PC-9 (cell line): Measurements from ENCODE around the gene CTAGE1. TPM values are rescaled to one million over a fixed set of nuclear protein-coding genes. Genes with fewer than 3 reads are reported as not detected.

ENCODE experiments used
- BruUV-seq: library from RNA; stranded (reverse); fragments of 400-500 nt; replicated peaks from 2 replicates; lab custom pipeline; 2021; lab: Mats Ljungman, UMichigan
- CTCF ChIA-PET: fragments of 300-600 bp; sonication (Branson Sonifier 250); formaldehyde crosslinking; loops from one replicate; lab custom pipeline; 2022; ENCODE audit warnings: antibody characterized with exemption; lab: Charles Lee
- POLR2A ChIA-PET: fragments of 300-600 bp; sonication (Branson Sonifier 250); formaldehyde crosslinking; loops from one replicate; lab custom pipeline; 2022; ENCODE audit warnings: antibody characterized with exemption; ENCODE audit not compliant: unreplicated experiment; lab: Charles Lee
- DNase-seq, 2 experiments: peaks; one replicate each; pipeline versions ENCODE4 v3.0.0 to v3.0.0-alpha.2; 2015 to 2022; ENCODE audit warnings: mixed read lengths in 1 of 2
- H2AFZ ChIP-seq: fragments of 200-600 bp; sonication (generic); 2 replicates; pipeline ENCODE4 v1.8.1; 2017; ENCODE audit warnings: antibody characterized with exemption
- H3F3A ChIP-seq: fragments of 200-600 bp; sonication (generic); 2 replicates; pipeline ENCODE4 v1.8.1; 2017; ENCODE audit warnings: antibody characterized with exemption, mild to moderate bottlenecking, low read depth; ENCODE audit not compliant: insufficient read depth
- H3K27ac ChIP-seq: fragments of 200-600 bp; sonication (generic); 2 replicates; pipeline ENCODE4 v1.6.1; 2016; ENCODE audit warnings: mixed run types
- H3K27me3 ChIP-seq: fragments of 200-600 bp; sonication (generic); 2 replicates; pipeline ENCODE4 v1.6.1; 2016; ENCODE audit warnings: low read depth, mixed run types; ENCODE audit not compliant: insufficient read depth
- H3K36me3 ChIP-seq: fragments of 200-600 bp; sonication (generic); 2 replicates; pipeline ENCODE4 v1.6.1; 2016; ENCODE audit warnings: low read depth, mixed run types
- H3K4me1 ChIP-seq: fragments of 200-600 bp; sonication (generic); replicated peaks from 2 replicates; pipeline ENCODE4 v1.6.1; 2016; ENCODE audit warnings: mixed run types; ENCODE audit not compliant: insufficient read depth
- H3K4me2 ChIP-seq: fragments of 200-600 bp; sonication (generic); 2 replicates; pipeline ENCODE4 v1.6.1; 2017; ENCODE audit warnings: mixed run types
- H3K4me3 ChIP-seq: fragments of 200-600 bp; sonication (generic); 2 replicates; pipeline ENCODE4 v1.6.1; 2016; ENCODE audit warnings: mixed run types
- H3K79me2 ChIP-seq: fragments of 200-600 bp; sonication (generic); 2 replicates; pipeline ENCODE4 v1.6.1; 2017; ENCODE audit warnings: low read depth, mixed run types
- H3K9me2 ChIP-seq: fragments of 200-600 bp; sonication (generic); 2 replicates; pipeline ENCODE4 v1.8.1; 2017; ENCODE audit warnings: mild to moderate bottlenecking; ENCODE audit not compliant: insufficient read depth
- H3K9me3 ChIP-seq: fragments of 200-600 bp; sonication (generic); 2 replicates; pipeline ENCODE4 v1.8.1; 2016; ENCODE audit warnings: low read depth; ENCODE audit not compliant: insufficient read depth
- H4K20me1 ChIP-seq: fragments of 200-600 bp; sonication (generic); 2 replicates; pipeline ENCODE4 v1.8.1; 2017; ENCODE audit not compliant: insufficient read depth
- EZH2 ChIP-seq: fragments of 200-600 bp; sonication (generic); IDR thresholded peaks from 2 replicates; pipeline ENCODE4 v1.8.0; 2017; ENCODE audit warnings: antibody characterized with exemption, low read depth
- intact Hi-C: fragments of 100-400 bp; cut with micrococcal nuclease; formaldehyde crosslinking; loops from one replicate; pipeline ENCODE4 v1.10.0; 2022; ENCODE audit not compliant: unreplicated experiment
- total RNA-seq: library from RNA; stranded (reverse); gene quantifications from 2 replicates; pipeline ENCODE4 v1.2.3, GENCODE V29; 2021
- TF ChIP-seq, protein P1 (sequence below): fragments of 200-600 bp; sonication (generic); conservative IDR thresholded peaks from 2 replicates; pipeline ENCODE4 v1.6.1; 2017; ENCODE audit warnings: mixed run types, antibody characterized with exemption, mild to moderate bottlenecking, moderate library complexity

CTAGE1 gene
- total RNA-seq, 1 experiment from 2014 or later, result not detected

DNA sequence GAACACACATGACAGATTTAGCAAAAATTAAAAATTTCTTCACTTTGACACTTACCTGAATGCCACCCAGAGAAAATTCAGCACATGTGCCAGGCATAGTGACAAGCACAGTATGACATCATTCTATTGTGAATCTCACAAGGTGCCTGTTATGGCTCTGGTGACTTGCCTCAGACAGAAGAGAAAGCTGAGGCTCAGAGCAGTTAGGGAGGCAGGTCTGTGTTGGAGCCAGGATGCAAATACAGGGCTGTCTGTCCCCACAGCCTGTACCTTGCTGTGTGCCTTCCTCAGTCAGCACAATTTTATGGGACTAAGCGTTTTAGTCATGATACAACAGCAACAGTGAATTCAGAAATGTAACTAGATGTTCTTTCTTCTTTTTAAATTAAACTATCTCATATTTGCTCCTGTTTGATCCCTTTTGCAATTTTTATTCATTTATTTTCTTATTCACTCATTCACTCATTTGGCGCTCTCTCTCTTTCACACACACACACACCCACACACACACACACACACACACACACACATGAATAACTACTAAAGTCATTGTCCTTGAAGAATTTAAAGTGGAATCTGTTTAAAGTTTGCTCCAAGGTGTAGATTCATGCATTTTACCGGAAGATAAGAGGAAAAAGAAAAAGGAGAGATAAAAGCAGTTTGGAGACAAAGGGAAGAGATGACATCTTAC lies 37.9 kb upstream of the CTAGE1 start:
- Histone ChIP-seq H3K4me2 (no peak overlapping the region), H3K4me3 (no peak overlapping the region), H3K9me2 (no peaks in the 10 kb centered on the region), H3K36me3 (no peaks in the 10 kb centered on the region), H2AFZ (no peak overlapping the region), H3K9me3 (no peaks in the 10 kb centered on the region), H4K20me1 (no peaks in the 10 kb centered on the region), H3K79me2 (no peaks in the 10 kb centered on the region), H3K27ac (no peak overlapping the region), H3K4me1 (peaks cover 10% of the 10 kb centered on the region; the same call in 1 of the 2 replicates), H3K27me3 (no peaks in the 10 kb centered on the region), H3F3A (0 out of 2 replicates have a peak, but pooled peaks cover 3% of the 10 kb centered on the region)
- ChIA-PET POLR2A (no interaction called here), CTCF (no interaction called here)
- no peak for DNase-seq
- intact Hi-C loops, result no loop called here
- TF ChIP-seq, protein P1, sequence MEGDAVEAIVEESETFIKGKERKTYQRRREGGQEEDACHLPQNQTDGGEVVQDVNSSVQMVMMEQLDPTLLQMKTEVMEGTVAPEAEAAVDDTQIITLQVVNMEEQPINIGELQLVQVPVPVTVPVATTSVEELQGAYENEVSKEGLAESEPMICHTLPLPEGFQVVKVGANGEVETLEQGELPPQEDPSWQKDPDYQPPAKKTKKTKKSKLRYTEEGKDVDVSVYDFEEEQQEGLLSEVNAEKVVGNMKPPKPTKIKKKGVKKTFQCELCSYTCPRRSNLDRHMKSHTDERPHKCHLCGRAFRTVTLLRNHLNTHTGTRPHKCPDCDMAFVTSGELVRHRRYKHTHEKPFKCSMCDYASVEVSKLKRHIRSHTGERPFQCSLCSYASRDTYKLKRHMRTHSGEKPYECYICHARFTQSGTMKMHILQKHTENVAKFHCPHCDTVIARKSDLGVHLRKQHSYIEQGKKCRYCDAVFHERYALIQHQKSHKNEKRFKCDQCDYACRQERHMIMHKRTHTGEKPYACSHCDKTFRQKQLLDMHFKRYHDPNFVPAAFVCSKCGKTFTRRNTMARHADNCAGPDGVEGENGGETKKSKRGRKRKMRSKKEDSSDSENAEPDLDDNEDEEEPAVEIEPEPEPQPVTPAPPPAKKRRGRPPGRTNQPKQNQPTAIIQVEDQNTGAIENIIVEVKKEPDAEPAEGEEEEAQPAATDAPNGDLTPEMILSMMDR, result no peak
- no peak for TF ChIP-seq EZH2
- no TSS peak for BruUV-seq

DNA sequence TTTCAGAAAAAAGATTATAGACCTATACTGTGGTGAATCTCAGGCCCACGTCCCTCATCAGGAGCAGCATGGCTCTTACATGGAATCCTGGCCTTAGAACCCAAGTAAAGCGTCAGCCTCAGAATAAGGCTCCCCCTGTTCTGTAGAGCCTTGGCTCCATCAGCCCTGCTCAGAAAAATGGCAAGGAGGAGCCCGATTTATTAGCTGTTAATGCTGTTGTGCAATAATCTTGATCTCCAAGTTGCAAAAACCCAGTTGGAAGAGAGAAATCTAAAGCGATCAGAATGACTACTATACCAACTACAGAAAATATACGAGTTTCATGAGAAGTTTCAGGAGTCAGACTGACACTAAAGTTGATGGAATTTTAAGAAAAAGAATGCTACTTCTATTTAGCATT lies 35.6 kb upstream of the CTAGE1 start:
- Histone ChIP-seq H3K4me2 (no peak overlapping the region), H3K4me3 (no peak overlapping the region), H3K36me3 (no peaks in the 10 kb centered on the region), H3K4me1 (peaks cover 10% of the 10 kb centered on the region; the same call in 1 of the 2 replicates), H3K9me3 (no peaks in the 10 kb centered on the region), H2AFZ (no peak overlapping the region), H4K20me1 (no peaks in the 10 kb centered on the region), H3K27ac (no peak overlapping the region), H3K9me2 (no peaks in the 10 kb centered on the region), H3K79me2 (no peaks in the 10 kb centered on the region), H3K27me3 (no peaks in the 10 kb centered on the region), H3F3A (0 out of 2 replicates have a peak, but pooled peaks cover 3% of the 10 kb centered on the region)
- TF ChIP-seq EZH2, result no peak
- TF ChIP-seq, protein P1, result no peak
- ChIA-PET POLR2A (no interaction called here), CTCF (no interaction called here)
- intact Hi-C loops, result no loop called here
- BruUV-seq, result no TSS peak
- no peak for DNase-seq

DNA sequence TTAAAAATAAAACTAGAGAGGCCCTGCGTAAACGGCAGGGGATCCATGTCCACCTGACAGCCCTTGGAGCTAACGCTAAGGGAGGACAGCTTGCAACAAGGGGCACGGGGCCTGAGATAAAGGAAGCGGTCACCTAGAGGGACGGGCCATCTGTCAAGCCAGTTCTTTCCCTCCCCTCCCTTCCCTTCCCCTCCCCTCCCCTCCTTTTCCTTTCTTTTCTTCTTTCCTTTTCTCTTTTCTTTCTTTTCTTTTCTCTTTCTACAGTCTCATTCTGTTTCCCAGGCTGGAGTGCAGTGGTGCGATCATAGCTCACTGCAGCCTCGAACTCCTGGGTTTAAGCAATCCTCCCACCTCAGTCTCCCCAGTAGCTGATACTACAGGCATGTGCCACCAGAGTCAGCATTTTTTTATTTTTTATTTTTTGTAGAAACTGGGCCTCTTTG lies 34.5 kb upstream of the CTAGE1 start:
- peaks cover 10% of the 10 kb centered on the region; the same call in 1 of the 2 replicates for H3K4me1 ChIP-seq
- H3K9me3 ChIP-seq, result no peaks in the 10 kb centered on the region
- ChIA-PET POLR2A (no interaction called here), CTCF (interaction anchor here (0.5 kb wide), 1 partner anchor 128 kb away, joined by 3 read pairs; no protein-coding TSS in a partner anchor)
- no peak overlapping the region for H2AFZ ChIP-seq
- peak overlapping the region; percentile 26; the same call in 1 of the 2 replicates for H3K4me2 ChIP-seq
- H3K4me3 ChIP-seq, result no peak overlapping the region
- DNase-seq, result no peak
- no peak overlapping the region for H3K27ac ChIP-seq
- H4K20me1 ChIP-seq, result no peaks in the 10 kb centered on the region
- intact Hi-C loops, result no loop called here
- H3K9me2 ChIP-seq, result no peaks in the 10 kb centered on the region
- 0 out of 2 replicates have a peak, but pooled peaks cover 3% of the 10 kb centered on the region for H3F3A ChIP-seq
- BruUV-seq, result no TSS peak
- TF ChIP-seq, protein P1, result no peak
- no peaks in the 10 kb centered on the region for H3K27me3 ChIP-seq
- H3K36me3 ChIP-seq, result no peaks in the 10 kb centered on the region
- no peaks in the 10 kb centered on the region for H3K79me2 ChIP-seq
